HEK293 (cell line): ENCODE data around the gene RASD2.

Experiments used
- ATF2 ChIP-seq: fragments of 450-650 bp; formaldehyde crosslinking; IDR thresholded peaks from 2 replicates; pipeline ENCODE4 v1.5.1; 2016; ENCODE audit warnings: missing biosample characterization, missing genetic modification characterization, low read depth
- CTCF ChIP-seq: fragments of 450-650 bp; formaldehyde crosslinking; IDR thresholded peaks from 2 replicates; pipeline ENCODE4 v1.5.1; 2016; ENCODE audit warnings: missing biosample characterization, missing genetic modification characterization
- ZEB2 ChIP-seq: fragments of 450-650 bp; formaldehyde crosslinking; IDR thresholded peaks from 2 replicates; pipeline ENCODE4 v1.5.1; 2016; ENCODE audit warnings: missing biosample characterization, missing genetic modification characterization
- ZFP3 ChIP-seq: fragments of 450-650 bp; formaldehyde crosslinking; IDR thresholded peaks from 2 replicates; pipeline ENCODE4 v1.5.1; 2016; ENCODE audit warnings: low read depth, missing biosample characterization, missing genetic modification characterization
- ZNF132 ChIP-seq: fragments of 450-650 bp; formaldehyde crosslinking; IDR thresholded peaks from 2 replicates; pipeline ENCODE4 v1.5.1; 2017; ENCODE audit warnings: missing biosample characterization, missing genetic modification characterization, borderline replicate concordance
- ZNF157 ChIP-seq: fragments of 450-650 bp; formaldehyde crosslinking; IDR thresholded peaks from 2 replicates; pipeline ENCODE4 v1.5.1; 2016; ENCODE audit warnings: missing biosample characterization, missing genetic modification characterization
- ZNF292 ChIP-seq: fragments of 450-650 bp; formaldehyde crosslinking; IDR thresholded peaks from 2 replicates; pipeline ENCODE4 v1.5.1; 2016; ENCODE audit warnings: low read depth, missing biosample characterization, missing genetic modification characterization, borderline replicate concordance
- ZNF521 ChIP-seq: fragments of 450-650 bp; formaldehyde crosslinking; IDR thresholded peaks from 2 replicates; pipeline ENCODE4 v1.5.1; 2017; ENCODE audit warnings: missing biosample characterization, mild to moderate bottlenecking, missing genetic modification characterization
- ZNF549 ChIP-seq: fragments of 450-650 bp; IDR thresholded peaks from 2 replicates; pipeline ENCODE4 v1.5.1; 2018; ENCODE audit warnings: missing biosample characterization, missing genetic modification characterization, mild to moderate bottlenecking, inconsistent platforms, moderate library complexity
- ZNF571 ChIP-seq: fragments of 450-650 bp; formaldehyde crosslinking; IDR thresholded peaks from 2 replicates; pipeline ENCODE4 v1.5.0; 2017; ENCODE audit warnings: missing biosample characterization, missing genetic modification characterization
- ZNF692 ChIP-seq: fragments of 450-650 bp; formaldehyde crosslinking; IDR thresholded peaks from 2 replicates; pipeline ENCODE4 v1.5.1; 2016; ENCODE audit warnings: missing biosample characterization, missing genetic modification characterization
- ZNF776 ChIP-seq: fragments of 450-650 bp; formaldehyde crosslinking; IDR thresholded peaks from 2 replicates; pipeline ENCODE4 v1.5.0; 2017; ENCODE audit warnings: missing biosample characterization, missing genetic modification characterization, borderline replicate concordance

GRCh38 chr22:35539487-35539886, 1.1 kb upstream of the RASD2 start:
- no peak for TF ChIP-seq ZNF521 (tag by site-specific recombination)
- no peak for TF ChIP-seq ATF2 (tag by site-specific recombination)
- no peak for TF ChIP-seq ZNF692 (tag by site-specific recombination)
- TF ChIP-seq ZNF292 (tag by site-specific recombination): no peak
- no peak for TF ChIP-seq CTCF (tag by site-specific recombination)
- TF ChIP-seq ZNF157 (tag by site-specific recombination): no peak
- TF ChIP-seq ZFP3 (tag by site-specific recombination): no peak
- no peak for TF ChIP-seq ZNF132 (tag by site-specific recombination)
- TF ChIP-seq ZNF549: no peak
- no peak for TF ChIP-seq ZNF571 (tag by site-specific recombination)
- TF ChIP-seq ZEB2 (tag by site-specific recombination): no peak
- TF ChIP-seq ZNF776 (tag by site-specific recombination): no peak
